Measurements from ENCODE around the gene PLCB4. TPM values are rescaled to one million over a fixed set of nuclear protein-coding genes. Genes with fewer than 3 reads are reported as not detected.

The PLCB4 gene
- total and polyA plus RNA-seq, 2 experiments from 2014 or later, result 6.5 to 16.1 TPM

DNA sequence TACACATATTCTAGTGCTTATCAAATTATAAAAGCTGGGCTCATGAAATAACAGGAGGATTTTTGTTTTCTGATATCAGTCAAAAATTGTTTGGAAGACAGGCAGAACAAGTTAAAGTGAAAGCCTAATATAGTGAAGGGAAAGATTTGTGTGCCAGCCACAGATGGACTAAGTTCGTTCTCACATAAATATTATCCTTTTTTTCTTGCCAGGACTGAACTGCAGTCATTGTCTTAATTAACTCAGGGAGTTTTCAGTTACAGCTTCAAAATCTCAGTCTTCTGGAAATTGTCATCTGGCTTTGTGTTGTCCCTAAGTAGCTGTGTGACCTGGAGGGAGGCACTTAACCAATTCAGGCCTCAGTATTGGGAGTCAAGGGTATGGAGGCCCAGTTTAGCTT is 40.7 kb downstream of the PLCB4 start (continued):
- TF ChIP-seq, protein P1, sequence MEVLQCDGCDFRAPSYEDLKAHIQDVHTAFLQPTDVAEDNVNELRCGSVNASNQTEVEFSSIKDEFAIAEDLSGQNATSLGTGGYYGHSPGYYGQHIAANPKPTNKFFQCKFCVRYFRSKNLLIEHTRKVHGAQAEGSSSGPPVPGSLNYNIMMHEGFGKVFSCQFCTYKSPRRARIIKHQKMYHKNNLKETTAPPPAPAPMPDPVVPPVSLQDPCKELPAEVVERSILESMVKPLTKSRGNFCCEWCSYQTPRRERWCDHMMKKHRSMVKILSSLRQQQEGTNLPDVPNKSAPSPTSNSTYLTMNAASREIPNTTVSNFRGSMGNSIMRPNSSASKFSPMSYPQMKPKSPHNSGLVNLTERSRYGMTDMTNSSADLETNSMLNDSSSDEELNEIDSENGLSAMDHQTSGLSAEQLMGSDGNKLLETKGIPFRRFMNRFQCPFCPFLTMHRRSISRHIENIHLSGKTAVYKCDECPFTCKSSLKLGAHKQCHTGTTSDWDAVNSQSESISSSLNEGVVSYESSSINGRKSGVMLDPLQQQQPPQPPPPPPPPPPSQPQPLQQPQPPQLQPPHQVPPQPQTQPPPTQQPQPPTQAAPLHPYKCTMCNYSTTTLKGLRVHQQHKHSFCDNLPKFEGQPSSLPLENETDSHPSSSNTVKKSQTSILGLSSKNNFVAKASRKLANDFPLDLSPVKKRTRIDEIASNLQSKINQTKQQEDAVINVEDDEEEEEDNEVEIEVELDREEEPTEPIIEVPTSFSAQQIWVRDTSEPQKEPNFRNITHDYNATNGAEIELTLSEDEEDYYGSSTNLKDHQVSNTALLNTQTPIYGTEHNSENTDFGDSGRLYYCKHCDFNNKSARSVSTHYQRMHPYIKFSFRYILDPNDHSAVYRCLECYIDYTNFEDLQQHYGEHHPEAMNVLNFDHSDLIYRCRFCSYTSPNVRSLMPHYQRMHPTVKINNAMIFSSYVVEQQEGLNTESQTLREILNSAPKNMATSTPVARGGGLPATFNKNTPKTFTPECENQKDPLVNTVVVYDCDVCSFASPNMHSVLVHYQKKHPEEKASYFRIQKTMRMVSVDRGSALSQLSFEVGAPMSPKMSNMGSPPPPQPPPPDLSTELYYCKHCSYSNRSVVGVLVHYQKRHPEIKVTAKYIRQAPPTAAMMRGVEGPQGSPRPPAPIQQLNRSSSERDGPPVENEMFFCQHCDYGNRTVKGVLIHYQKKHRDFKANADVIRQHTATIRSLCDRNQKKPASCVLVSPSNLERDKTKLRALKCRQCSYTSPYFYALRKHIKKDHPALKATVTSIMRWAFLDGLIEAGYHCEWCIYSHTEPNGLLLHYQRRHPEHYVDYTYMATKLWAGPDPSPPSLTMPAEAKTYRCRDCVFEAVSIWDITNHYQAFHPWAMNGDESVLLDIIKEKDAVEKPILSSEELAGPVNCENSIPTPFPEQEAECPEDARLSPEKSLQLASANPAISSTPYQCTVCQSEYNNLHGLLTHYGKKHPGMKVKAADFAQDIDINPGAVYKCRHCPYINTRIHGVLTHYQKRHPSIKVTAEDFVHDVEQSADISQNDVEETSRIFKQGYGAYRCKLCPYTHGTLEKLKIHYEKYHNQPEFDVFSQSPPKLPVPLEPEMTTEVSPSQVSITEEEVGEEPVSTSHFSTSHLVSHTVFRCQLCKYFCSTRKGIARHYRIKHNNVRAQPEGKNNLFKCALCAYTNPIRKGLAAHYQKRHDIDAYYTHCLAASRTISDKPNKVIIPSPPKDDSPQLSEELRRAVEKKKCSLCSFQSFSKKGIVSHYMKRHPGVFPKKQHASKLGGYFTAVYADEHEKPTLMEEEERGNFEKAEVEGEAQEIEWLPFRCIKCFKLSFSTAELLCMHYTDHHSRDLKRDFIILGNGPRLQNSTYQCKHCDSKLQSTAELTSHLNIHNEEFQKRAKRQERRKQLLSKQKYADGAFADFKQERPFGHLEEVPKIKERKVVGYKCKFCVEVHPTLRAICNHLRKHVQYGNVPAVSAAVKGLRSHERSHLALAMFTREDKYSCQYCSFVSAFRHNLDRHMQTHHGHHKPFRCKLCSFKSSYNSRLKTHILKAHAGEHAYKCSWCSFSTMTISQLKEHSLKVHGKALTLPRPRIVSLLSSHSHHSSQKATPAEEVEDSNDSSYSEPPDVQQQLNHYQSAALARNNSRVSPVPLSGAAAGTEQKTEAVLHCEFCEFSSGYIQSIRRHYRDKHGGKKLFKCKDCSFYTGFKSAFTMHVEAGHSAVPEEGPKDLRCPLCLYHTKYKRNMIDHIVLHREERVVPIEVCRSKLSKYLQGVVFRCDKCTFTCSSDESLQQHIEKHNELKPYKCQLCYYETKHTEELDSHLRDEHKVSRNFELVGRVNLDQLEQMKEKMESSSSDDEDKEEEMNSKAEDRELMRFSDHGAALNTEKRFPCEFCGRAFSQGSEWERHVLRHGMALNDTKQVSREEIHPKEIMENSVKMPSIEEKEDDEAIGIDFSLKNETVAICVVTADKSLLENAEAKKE (CRISPR knock-in tag; IDR thresholded peaks at IDR 0.05), result no peak
- TF ChIP-seq ZNF114 (CRISPR knock-in tag; IDR thresholded peaks at IDR 0.05) (no peak), ZNF331 (CRISPR knock-in tag; IDR thresholded peaks at IDR 0.05; ENCODE audit: low read depth) (no peak), JUNB (IDR thresholded peaks at IDR 0.05; ENCODE audit: unreplicated experiment) (no peak)

DNA sequence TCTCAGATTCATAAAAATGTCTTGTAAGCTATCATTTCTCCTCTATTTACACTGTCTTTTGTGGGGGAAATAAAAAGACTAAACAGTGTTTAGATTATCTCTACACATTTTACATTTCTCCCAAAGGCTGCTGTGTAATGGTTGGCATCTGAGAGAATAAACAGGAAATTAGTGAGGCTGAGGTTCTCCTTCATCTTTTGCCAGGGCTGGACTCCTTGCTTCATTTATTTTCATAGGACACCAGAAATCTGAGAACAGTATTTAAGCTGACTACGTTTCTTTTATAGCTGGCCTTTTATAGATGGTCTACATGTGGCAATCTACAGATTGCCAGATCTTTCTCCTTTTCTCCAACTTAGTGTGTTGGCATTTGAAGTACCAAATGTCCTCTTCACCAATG is 41.5 kb downstream of the PLCB4 start:
- Mint-ChIP-seq H3K36me3 (ENCODE audit: low read depth) (no peaks in the 10 kb centered on the region), H3K4me1 (peaks cover 2% of the 10 kb centered on the region; the same call in 1 of the 3 replicates), H3K4me3 (no peak overlapping the region), H3K27ac (no peak overlapping the region), H3K27me3 (ENCODE audit: insufficient read depth, low read depth, poor library complexity) (no peaks in the 10 kb centered on the region), H3K9me3 (no peaks in the 10 kb centered on the region)
- DNase-seq (ENCODE audit: low spot score), result no peak
- no peaks in the 10 kb centered on the region for H4K20me1 ChIP-seq (replicated peaks; ENCODE audit: insufficient read depth)
- no peak for ATAC-seq
- no peak for TF ChIP-seq ZNF114 (CRISPR knock-in tag; IDR thresholded peaks at IDR 0.05)
- no peak for TF ChIP-seq STAT1 (IDR thresholded peaks at IDR 0.05; ENCODE audit: unreplicated experiment)
- no peak for TF ChIP-seq EZH2phosphoT487 (IDR thresholded peaks at IDR 0.05; ENCODE audit: unreplicated experiment)
- TF ChIP-seq CREB1 (CRISPR knock-in tag; IDR thresholded peaks at IDR 0.05; ENCODE audit: low read depth), result no peak
- TF ChIP-seq, protein P2, sequence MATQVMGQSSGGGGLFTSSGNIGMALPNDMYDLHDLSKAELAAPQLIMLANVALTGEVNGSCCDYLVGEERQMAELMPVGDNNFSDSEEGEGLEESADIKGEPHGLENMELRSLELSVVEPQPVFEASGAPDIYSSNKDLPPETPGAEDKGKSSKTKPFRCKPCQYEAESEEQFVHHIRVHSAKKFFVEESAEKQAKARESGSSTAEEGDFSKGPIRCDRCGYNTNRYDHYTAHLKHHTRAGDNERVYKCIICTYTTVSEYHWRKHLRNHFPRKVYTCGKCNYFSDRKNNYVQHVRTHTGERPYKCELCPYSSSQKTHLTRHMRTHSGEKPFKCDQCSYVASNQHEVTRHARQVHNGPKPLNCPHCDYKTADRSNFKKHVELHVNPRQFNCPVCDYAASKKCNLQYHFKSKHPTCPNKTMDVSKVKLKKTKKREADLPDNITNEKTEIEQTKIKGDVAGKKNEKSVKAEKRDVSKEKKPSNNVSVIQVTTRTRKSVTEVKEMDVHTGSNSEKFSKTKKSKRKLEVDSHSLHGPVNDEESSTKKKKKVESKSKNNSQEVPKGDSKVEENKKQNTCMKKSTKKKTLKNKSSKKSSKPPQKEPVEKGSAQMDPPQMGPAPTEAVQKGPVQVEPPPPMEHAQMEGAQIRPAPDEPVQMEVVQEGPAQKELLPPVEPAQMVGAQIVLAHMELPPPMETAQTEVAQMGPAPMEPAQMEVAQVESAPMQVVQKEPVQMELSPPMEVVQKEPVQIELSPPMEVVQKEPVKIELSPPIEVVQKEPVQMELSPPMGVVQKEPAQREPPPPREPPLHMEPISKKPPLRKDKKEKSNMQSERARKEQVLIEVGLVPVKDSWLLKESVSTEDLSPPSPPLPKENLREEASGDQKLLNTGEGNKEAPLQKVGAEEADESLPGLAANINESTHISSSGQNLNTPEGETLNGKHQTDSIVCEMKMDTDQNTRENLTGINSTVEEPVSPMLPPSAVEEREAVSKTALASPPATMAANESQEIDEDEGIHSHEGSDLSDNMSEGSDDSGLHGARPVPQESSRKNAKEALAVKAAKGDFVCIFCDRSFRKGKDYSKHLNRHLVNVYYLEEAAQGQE (IDR thresholded peaks at IDR 0.05; ENCODE audit: unreplicated experiment), result no peak
- no peaks in the 10 kb centered on the region; the same call in 1 of the 2 replicates for H3K79me2 ChIP-seq (replicated peaks; ENCODE audit: insufficient read depth)
- H2AFZ ChIP-seq, result no peak overlapping the region
- no peaks in the 10 kb centered on the region for H3F3A ChIP-seq (replicated peaks; ENCODE audit: low read depth)
- no peaks in the 10 kb centered on the region for H3K4me1 ChIP-seq (ENCODE audit: insufficient read depth)
- no peak overlapping the region for H3K4me2 ChIP-seq
- no peak overlapping the region for H3K4me3 ChIP-seq
- no peaks in the 10 kb centered on the region for H3K36me3 ChIP-seq (ENCODE audit: insufficient read depth)
- no peaks in the 10 kb centered on the region for H3K27me3 ChIP-seq (ENCODE audit: insufficient read depth)
- H3K27ac ChIP-seq (ENCODE audit: low read depth), result no peak overlapping the region
- H3K9me2 ChIP-seq (ENCODE audit: insufficient read depth), result no peaks in the 10 kb centered on the region; the same call in 1 of the 2 replicates

All from GM23338 (cell line).